ENCODE results near the gene FICD.
"Not testable (repeated sequence)": the region's sequence is repeated elsewhere in the genome, so short reads cannot be mapped to it uniquely, and the experiment has no call there.

FICD gene

DNA sequence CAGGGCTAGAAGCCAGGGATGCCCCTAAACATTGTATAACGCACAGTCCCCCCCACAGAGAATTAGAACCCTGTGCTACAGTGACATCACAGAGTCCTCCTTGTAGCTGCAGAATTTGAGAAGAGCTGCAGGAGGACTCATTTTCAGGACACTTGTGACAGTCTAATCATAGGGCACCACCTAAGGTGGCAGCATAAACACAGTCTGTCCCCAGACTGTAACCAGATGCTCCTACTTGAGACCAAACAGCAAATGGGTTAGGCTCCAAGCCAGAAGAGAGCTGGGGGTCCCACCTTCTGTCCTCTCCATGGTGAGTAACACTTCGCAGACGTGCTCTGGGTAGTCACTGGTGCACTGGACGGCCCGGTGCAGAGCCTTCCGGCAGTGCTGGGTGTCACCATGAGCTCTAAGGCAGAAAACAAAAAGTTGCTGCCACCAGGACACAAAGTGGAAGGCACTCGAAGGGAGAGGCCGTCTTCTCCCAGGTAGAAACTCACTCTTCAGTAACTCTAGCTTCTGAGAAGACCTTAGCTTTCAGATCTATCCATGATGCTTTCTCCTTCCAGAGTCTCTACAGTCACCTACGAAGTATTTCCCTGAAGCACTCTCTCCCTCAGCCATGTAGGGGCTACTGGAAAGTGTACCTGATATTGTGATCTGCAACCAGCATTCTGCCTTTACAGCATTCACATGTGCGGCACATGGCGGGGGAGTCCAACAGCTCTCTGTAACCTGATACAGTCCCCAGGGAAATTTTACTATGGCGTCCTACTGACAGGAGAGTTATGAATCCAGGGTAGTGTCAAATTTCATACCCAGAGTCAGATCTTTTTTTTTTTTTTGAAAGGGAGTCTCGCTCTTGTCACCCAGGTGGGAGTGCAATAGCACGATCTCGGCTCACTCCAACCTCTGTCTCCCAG is 17.1 kb downstream of the FICD start:
- no peak for FAIRE-seq
- no peak for DNase-seq (ENCODE audit: insufficient read length, low spot score)

DNA sequence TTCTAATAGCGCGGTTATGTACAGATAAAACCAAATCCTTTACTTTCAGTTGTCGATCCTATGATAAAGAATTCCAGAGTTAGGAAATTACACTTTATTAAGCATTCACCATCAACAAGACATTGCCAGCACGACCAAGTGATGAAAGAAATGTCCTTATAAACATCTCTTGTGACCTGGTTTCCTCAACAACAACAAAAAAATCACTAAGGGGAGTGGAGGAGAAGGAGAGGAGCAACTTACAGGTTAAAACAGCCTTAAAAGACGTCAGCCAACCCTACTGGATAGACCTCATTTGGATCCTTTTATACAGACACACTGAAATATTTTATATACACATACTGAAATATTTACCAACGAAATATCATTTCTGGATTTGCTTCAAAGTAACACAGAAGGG is 23.1 kb downstream of the FICD start:
- no peak for DNase-seq (ENCODE audit: insufficient read length, low spot score)
- no peak for FAIRE-seq

DNA sequence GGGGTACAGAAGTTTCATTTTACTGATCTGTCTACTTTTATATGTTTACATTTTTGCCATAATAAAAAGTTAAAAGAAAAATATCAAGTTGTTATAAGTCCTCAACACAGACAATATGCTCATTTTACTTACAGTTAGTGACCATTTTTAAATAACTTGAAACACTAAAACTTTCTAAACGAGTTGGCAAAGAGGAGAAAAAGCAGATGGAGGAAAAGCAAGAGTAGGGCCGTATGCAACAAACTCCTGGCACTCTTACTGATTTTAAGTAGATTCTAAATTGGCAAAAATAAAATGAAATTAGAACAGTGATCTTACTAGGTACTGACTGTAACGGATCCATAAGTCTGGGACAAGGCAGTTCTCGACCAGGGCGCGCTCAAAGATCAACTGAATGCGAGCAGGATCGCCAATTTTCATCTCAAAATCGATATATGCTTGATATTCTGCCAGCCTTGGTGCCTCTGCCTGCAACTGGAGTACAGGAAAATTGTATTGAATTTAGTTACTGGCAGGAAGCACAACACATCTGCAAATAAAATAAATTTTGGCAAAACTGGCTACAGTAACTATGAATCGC is 23.6 kb downstream of the FICD start:
- no peak for DNase-seq (ENCODE audit: insufficient read length, low spot score)
- no peak for FAIRE-seq

DNA sequence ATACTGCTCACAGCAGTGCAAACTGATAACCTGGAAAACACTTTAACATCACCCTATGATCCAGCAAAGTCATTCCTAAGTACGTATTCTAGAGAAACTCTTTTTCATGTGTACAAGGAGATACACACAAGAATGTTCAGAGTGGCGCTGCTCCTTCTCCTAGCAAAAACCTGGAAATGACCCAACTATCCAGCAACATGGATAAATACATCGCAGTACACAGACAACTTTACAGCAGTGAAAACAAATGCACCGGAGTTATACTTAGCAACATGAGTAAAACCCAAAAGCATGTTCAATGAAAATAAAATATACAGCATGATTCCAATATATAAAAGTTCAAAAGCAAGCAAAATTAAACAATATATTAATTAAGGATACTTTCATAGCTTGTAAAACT is 27.2 kb downstream of the FICD start:
- FAIRE-seq: no peak
- no peak for DNase-seq (ENCODE audit: insufficient read length, low spot score)

DNA sequence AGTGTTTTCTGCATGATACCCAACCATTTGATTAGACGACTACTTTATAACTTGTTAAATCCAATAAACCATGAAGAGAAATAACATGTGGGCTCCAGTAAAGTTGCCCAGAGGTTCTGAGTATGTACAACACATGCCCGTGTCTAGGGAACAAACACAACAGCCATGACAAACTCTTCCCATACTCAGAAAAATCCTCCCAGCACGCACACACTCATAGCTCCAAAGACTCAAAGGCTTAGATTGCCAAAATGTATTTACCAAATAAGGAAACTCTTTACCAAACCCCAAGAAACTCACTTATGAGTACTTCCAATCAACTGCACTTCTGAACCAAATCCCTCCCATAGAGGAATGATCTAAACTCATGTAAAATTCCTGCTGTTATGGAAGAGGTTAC is 28.6 kb downstream of the FICD start:
- FAIRE-seq (no peak), DNase-seq (ENCODE audit: insufficient read length, low spot score) (no peak)

DNA sequence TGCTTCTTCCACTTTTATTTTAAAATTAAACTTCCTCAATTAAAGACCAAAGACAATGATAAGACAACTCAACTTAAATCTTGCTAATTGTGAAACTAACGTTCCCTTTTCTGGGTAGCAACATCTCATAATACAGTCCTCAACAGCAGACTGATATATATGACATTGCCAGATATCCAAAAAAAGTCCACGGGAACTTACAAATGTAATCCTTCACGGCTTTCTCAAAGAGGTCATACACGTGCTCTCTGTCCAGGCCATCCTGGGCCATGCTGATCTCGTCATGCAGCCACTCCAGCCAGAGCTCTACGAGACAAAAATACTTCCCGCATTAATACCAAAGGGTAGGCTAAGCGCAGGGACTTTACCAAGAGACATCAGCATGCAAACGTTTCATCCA is 32.6 kb downstream of the FICD start:
- DNase-seq (ENCODE audit: insufficient read length, low spot score): no peak
- no peak for FAIRE-seq

DNA sequence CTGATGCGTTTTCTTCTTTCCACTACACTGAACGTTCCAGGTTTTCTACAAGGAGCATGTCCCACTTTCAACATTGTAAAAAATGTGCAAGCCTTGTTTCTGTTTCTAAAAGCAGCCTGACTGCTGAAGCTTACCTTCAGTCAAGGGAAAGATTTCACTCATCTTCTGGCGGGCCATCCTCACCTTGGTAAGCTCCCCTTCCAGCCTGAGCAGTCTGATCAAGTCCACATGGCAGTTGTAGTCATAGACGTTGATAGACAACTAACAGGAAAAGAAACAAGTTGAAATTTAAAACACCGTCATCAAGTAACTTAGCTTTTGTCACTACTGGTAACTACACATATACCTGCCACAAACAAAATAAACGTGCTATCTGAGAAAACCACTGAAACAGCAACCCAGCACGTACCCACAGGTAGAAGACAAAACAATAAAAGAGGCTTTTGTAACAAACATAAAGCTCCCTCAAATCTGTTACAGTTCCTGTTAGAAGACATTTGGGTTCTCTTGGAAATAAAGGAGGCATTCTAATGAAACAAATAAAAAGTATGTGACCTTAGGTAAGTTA is 34.0 kb downstream of the FICD start:
- DNase-seq (ENCODE audit: insufficient read length, low spot score): no peak
- FAIRE-seq: no peak

DNA sequence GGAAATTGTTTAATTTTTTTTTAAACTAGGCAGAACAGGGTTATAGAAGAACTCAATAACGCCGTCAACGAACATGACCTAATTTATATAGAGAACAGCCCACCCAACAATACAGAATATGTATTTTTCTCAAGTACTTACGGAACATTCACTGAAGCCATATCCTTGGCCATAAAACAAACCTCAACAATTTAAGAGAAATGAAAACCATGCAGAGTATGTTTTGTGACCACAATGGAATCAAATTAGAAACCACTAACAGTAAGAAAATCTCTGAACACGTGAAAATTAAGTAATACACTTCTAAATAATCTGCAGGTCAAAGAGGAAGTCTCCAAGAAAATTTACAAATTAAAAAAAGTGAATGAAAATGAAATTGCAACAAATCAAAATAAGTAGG is 36.5 kb downstream of the FICD start:
- FAIRE-seq: no peak
- DNase-seq (ENCODE audit: insufficient read length, low spot score): no peak

DNA sequence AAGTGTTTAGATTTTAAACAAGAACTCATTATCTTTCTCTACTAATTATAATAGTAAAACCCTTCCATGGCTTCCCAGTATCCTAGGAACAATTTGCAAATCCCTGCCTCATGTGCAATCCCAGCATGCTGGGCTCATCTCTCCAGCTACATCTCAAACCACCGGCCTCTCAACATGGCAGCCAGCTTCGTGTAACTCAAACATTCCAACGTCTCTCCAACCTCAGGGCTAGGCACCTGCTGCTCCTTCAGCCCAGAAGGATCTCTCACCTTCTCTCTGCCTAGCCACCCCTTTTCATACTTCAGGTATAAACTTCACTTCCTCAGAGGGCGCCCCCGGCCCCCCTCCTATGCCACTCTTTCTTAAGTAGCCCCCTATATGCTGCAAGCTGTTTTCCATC is 38.7 kb downstream of the FICD start:
- no peak for DNase-seq (ENCODE audit: insufficient read length, low spot score)
- no peak for FAIRE-seq

DNA sequence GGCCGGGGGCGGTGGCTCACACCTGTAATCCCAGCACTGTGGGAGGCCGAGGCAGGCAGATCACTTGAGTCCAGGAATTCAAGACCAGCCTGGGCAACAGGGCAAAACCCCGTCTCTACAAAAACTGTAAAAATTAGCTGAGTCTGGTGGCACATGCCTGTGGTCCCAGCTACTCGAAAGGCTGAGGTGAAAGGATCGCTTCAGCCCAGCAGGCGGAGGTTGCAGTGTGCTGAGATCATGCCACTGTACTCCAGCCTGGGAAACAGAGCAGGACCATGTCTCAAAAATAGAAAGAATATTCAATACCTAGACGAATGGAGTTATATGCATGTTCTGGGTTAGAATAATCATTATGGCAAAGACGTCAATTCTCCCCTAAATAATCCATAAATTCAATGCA is 40.3 kb downstream of the FICD start:
- DNase-seq (ENCODE audit: insufficient read length, low spot score); FAIRE-seq: not testable (repeated sequence)

DNA sequence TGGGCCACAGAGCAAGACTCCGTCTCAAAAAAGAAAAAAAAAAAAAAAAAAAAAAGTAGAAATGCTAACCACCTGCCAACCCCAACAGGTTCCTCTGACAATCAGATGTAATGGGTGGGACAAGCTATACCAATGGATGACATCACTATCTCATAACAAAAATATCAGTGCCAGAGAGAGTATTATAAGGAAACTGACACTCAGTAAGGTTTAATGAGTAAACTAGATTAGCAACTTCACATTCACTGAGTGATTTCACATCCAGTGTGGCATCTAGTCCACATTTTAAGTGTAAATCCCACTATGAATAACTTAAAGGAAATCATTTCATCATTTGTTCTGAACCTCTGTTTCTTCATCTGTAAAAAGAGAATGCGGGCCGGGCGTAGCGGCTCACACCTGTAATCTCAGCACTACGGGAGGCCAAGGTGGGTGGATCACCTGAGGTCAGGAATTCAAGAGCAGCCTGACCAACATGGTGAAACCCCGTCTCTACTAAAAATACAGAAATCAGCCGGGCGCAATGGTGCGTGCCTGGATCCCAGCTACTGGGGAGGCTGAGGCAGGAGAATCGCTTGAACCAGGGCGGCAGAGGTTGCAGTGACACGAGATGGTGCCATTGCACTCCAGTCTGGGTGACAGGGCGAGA is 44.1 kb downstream of the FICD start:
- FAIRE-seq (no peak), DNase-seq (ENCODE audit: insufficient read length, low spot score) (no peak)

DNA sequence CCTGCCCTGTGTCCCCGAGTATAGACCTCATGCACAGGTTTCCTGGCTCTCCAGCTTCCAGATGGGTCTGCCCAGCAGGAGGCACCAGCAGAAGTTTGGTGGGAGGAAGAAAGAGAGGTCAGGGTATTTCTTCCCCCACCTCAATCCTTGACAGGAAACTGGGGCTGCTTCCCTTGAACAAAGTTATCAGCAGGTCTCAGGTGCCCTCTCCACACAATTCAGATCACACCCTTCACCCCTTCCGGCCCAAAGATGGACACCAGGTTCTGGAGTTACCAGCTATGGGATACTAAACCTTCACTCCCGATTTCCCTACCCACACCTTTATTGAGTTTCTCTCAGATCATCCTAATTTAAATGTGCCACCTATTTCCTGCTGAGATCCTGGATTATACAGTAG is 44.7 kb downstream of the FICD start:
- no peak for FAIRE-seq
- DNase-seq (ENCODE audit: insufficient read length, low spot score): no peak

DNA sequence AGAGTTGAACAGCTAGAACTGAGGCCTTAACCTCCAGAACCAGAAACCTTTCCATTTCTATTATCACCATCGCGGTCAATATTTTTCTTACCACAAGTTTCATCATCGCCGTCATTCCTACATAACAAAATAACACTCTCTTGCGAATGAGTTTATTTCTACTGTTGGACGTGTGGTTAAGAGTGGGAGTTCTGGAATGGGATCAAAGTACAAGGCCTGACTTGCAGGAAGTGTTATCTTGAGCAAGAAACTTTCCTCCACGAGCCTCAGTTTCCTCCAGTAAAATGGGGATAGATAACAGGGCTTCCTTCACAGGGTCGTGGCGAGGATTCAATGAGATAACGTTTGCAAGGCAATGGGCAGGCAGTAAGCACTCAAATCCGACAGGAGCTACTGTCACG is 45.2 kb downstream of the FICD start:
- DNase-seq (ENCODE audit: insufficient read length, low spot score) (no peak), FAIRE-seq (no peak)

DNA sequence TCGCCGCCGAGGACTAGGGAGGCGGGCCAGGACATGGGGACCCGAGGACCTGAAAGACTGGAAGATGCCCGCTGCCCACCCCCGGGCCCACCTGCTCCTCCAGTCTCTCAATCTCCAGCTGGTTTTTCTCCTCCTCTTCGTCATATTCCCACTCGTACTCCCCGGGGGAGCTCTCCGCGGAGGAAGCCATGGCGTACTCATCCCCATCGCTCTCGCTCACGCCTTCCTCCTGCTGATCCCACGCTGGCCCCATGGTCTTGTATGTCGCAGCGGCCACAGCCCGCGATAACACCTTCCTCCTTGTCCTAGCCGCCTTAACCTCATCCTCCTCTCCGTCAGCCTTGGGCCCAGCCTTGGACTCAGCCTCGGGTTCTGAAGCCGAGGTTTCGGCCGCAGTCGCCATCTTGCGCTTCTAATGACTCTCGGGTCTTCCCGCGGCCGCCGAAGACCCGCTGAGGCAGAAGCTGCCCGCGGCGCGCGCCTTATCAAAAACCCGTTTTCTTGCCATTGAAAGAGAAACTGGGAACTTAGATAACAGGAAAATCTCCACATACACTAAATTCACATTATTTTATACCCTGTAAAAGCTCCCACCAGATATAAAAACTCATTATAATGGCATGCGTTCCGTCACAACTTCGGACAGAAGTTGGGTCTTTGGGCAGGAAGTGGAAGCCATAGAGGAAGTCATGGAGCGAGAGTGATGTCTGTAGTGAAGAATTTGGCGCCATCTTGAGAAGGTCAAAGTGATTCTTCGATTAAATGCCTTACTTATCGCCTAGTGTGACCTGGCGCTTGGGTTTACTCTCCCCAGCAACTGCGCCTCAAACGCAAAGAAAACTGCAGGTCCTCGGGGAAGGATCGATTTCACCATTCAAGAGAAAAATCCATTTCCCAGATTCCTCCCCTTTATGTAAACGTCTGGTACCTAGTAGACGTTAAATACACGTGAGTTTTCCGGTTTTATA is 46.0 kb downstream of the FICD start, which contains the start of gene SART3:
Gene SART3, minus strand, starts transcription at position 422 of the 968 bp plus-strand sequence. Its CDS starts 19 bp downstream, at position 403.
- FAIRE-seq: no peak
- DNase-seq (ENCODE audit: insufficient read length, low spot score): peak; percentile 83

DNA sequence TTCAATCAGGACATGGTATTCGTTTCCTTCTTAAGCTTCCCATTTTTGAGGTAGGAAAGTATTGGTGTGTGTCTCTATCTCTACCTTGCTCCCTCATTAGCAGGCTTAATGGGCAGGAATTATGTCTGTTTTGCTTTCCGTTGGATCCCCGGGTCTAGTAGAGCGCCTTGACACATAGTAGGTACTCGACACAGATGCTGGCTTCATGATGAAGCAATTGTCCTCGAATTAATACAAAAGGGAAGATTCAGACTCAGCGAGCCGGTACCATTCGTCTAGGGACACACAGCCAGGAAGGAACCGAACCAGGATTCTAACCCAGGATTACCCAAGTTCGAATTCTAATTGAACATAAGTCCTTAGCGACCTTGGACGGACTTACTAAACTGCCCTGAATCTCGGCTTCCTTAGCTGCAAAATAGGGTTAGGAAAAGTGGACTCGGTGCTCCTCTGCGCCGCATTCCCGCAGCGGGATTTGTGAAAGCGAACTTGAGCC is 46.8 kb downstream of the FICD start:
- FAIRE-seq (no peak), DNase-seq (ENCODE audit: insufficient read length, low spot score) (no peak)

DNA sequence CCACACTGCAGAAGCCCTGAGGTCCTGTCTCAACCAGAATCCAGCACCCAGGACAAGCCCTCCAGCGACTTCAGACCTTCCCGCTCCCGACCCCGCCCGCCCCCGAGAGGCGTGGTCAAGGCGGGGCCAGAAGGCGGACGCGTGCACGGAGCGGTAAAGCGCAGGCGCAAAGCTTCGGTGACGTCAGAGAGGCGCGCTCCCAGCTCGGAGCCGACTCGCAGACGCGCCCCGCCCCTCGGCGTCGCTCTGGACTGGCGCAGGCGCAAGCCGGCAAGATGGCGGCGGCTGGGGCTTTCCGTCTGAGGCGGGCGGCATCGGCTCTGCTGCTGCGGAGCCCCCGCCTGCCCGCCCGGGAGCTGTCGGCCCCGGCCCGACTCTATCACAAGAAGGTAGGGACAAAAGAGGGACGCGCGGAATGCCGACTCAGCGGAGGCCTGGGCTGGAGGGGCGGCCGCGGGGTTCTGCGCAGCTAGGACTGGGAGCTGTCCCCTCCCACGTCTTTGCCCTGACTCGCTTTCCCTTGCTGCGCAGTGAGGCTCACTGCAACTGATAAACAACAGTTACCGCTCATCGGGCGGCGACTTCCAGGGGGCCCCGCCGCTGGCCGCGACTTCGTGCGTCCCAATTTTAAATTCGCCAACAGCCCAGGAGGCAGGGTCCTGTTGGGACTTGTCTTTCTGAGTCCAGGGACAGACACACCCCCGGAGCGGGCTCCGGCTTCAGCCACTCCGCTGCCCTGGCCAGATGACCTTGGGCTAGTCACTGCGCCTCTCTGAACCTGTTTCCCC is 47.5 kb downstream of the FICD start, which contains the start of gene ISCU:
Gene ISCU, plus strand, starts transcription at position 249 of the 788 bp plus-strand sequence. Its CDS starts 27 bp downstream, at position 276.
- DNase-seq (ENCODE audit: insufficient read length, low spot score): peak; percentile 93
- peak; percentile 23 for FAIRE-seq

DNA sequence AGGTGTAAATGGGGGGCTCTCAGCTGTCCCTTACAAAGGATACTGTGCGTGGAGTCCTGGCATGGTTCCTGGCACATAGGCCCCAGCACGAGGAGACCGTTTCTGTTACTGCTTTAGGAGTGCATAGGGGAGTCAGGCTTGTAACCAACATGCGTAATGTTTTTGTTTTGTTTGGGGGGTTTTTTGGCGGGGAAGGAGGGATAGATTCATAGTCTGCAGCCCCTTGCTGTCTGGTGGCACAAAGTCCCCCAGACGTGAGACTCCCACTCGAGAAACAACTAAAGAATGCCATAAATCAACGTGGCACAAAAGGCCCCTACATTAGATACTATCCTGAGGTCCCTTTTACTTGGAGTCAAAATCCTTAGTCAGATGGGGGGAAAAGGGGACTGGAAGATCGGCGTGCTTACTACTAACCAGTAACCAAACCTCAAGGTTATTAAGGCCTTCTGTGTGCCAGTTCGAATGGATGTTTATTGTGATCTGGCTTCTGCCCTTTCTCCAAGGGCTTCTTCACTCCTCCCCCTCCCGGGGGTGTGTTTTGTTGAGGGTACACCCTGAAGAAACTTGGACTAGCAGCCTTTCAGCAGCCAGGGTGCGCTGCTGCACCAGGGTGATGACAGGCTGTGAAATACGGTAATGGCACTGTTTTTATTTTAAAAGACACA is 48.2 kb downstream of the FICD start:
- DNase-seq (ENCODE audit: insufficient read length, low spot score) (peak; percentile 85), FAIRE-seq (no peak)

DNA sequence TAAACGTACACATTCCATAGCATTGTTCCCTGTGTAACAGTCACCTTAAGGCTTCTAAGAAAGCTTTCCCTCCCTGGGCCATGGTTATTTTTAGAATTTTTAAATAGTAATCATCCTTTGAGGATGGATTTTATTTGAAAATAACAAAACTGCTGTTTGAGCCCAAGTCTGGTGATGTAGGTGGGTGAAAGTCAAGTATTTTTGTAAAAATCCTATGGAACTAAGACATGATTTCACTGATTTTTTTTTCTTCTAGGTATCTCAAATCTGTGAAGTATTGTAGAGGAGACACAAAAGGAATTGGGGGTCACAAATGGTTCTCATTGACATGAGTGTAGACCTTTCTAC is 48.7 kb downstream of the FICD start:
- DNase-seq (ENCODE audit: insufficient read length, low spot score) (no peak), FAIRE-seq (no peak)

DNA sequence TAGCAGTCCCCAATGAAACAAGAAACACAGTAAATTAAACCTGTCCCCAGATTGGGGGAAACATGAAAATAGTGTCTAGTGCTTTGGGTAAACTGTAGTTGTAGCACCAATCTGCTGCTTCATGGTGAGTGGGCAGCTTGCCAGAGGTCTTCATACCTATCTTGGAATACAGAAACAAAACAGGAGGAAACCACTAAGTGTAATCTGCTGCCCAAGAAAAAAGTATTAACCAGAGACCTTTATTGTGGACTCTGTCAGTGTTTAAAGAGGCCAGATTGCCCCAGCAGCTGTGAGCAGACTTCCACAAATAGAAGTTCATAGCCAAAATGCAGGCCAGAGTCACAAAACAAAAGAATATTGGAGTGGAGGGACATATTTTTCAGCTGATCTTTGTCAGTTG is 49.6 kb downstream of the FICD start:
- FAIRE-seq (no peak), DNase-seq (ENCODE audit: insufficient read length, low spot score) (no peak)

All from HTR-8/SVneo (cell line).